Psoas muscle (tissue), 8 donors: ENCODE measurements around the gene SPRED2. TPM values are rescaled to one million over a fixed set of nuclear protein-coding genes. Genes with fewer than 3 reads are reported as not detected.

Experiments used
- ATAC-seq, 4 donors: fragments of 200-7000 bp; cut with Tn5 transposase; one replicate each; pipeline ENCODE4 v1.9.1; 2020; ENCODE audit warnings: moderate library complexity in 3 of 4, mild to moderate bottlenecking in 2 of 4
- DNase-seq, 2 donors: peaks; one replicate each; pipeline ENCODE4 v3.0.0-alpha.2; 2020
- H3K27ac ChIP-seq: fragments of 200-600 bp; one replicate; pipeline ENCODE4 v1.8.0; 2022
- H3K27me3 ChIP-seq, 3 donors: fragments of 200-600 bp in 1 of 3; one replicate each; pipeline versions ENCODE4 v1.6.1 to v1.8.0; 2013 to 2022; ENCODE audit warnings: low read length in 2 of 3, mild to moderate bottlenecking in 2 of 3, moderate library complexity in 1 of 3; ENCODE audit not compliant: insufficient read depth in 3 of 3
- H3K36me3 ChIP-seq, 2 donors: fragments of 200-600 bp in 1 of 2; one replicate each; pipeline versions ENCODE4 v1.6.1 to v1.8.0; 2013 to 2022; ENCODE audit warnings: low read depth in 1 of 2, mild to moderate bottlenecking in 1 of 2, moderate library complexity in 1 of 2; ENCODE audit not compliant: insufficient read depth in 1 of 2
- H3K4me1 ChIP-seq: fragments of 200-600 bp; one replicate; pipeline ENCODE4 v1.8.0; 2022
- H3K4me3 ChIP-seq: fragments of 200-600 bp; one replicate; pipeline ENCODE4 v1.8.0; 2022; ENCODE audit warnings: mild to moderate bottlenecking
- H3K9me3 ChIP-seq: fragments of 200-600 bp; one replicate; pipeline ENCODE4 v1.8.0; 2022
- WGBS, 3 donors: extraction: QIAGEN DNeasy Blood & Tissue Kit; methylation state at CpG; one replicate each; pipeline versions ENCODE4 v1.1.6 to v1.1.7; 2013; 5-methylcytosine and 5-hydroxymethylcytosine counted together
- intact Hi-C, 2 donors: fragments of 100-400 bp; cut with DNase I; formaldehyde crosslinking; loops; one replicate each; pipeline versions ENCODE4 v1.11.0 to v1.14.2; 2022
- polyA plus RNA-seq, 3 donors: library from polyadenylated mRNA; stranded (reverse); fragments of 200-250 nt; gene quantifications; one replicate each; pipeline ENCODE4 v1.2.3, GENCODE V29; 2013
- total RNA-seq, 4 donors: library from RNA; stranded (reverse); fragmentation: NEBNext Ultra II Directional in 2 of 4; extraction: Animal tissue kit (Norgen Biotek cat#: 25700) in 2 of 4; gene quantifications; one replicate each; pipeline versions ENCODE4 v1.2.1 to v1.2.4, GENCODE V29; 2021 to 2023
- TF ChIP-seq, protein P1 (sequence below): fragments of 200-600 bp; IDR thresholded peaks from one replicate; pipeline ENCODE4 v1.8.0; 2022; ENCODE audit warnings: antibody characterized with exemption
- donor health status: healthy with polysubstance abuse.
- donor health status: DM: no; HTN: no; CAD: no; lungs with moderate emphysema.
- donor health status: Bipolar disorder and iron deficiency.
- donor health status: healthy.
- donor health status: DM: yes; HTN: yes; CAD: no.
- donor health status: DM: no; HTN: no; CAD: no.
- donor health status: DM: no; HTN: no; CAD: no.
- donor health status: DM: yes; HTN: yes; CAD: no.

The SPRED2 gene
- total and polyA plus RNA-seq, 7 donors = 3.8 to 16.9 (median 8.5) TPM

DNA sequence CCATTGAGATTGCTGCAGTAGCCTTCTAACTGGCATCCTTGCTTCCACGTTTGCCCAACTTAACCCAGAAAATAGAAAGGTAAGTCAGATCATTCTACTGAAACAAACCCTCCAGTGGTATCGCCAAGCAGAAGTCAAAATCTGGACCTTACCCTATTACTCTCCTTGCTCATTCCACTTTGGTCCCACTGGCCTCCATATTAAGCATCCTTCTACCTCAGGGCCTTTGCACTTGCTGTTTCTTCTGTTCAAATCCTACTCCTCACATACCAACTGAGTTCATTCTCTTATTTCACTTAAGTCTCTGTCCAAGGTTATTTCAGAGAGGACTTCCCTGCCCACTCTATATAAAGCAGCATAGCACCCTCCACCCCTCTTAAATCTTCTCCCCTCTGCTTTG, 84.5 kb downstream of the SPRED2 start:
- Histone ChIP-seq H3K36me3 (no peaks in the 10 kb centered on the region), H3K27ac (no peak overlapping the region), H3K27me3 (no peaks in the 10 kb centered on the region), H3K9me3 (no peaks in the 10 kb centered on the region), H3K4me1 (peaks cover 19% of the 10 kb centered on the region), H3K4me3 (no peak overlapping the region)
- TF ChIP-seq, protein P1, sequence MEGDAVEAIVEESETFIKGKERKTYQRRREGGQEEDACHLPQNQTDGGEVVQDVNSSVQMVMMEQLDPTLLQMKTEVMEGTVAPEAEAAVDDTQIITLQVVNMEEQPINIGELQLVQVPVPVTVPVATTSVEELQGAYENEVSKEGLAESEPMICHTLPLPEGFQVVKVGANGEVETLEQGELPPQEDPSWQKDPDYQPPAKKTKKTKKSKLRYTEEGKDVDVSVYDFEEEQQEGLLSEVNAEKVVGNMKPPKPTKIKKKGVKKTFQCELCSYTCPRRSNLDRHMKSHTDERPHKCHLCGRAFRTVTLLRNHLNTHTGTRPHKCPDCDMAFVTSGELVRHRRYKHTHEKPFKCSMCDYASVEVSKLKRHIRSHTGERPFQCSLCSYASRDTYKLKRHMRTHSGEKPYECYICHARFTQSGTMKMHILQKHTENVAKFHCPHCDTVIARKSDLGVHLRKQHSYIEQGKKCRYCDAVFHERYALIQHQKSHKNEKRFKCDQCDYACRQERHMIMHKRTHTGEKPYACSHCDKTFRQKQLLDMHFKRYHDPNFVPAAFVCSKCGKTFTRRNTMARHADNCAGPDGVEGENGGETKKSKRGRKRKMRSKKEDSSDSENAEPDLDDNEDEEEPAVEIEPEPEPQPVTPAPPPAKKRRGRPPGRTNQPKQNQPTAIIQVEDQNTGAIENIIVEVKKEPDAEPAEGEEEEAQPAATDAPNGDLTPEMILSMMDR = no peak
- 99 to 100% (median 100%) methylated on average over 2 of the region's 2 CpGs for WGBS, 3 donors
- ATAC-seq = no peak
- DNase-seq = no peak
- intact Hi-C loops = loop anchor here in 1 of 2 donors (2.0 kb wide), 1 partner anchor 49 kb away; no protein-coding TSS in a partner anchor

DNA sequence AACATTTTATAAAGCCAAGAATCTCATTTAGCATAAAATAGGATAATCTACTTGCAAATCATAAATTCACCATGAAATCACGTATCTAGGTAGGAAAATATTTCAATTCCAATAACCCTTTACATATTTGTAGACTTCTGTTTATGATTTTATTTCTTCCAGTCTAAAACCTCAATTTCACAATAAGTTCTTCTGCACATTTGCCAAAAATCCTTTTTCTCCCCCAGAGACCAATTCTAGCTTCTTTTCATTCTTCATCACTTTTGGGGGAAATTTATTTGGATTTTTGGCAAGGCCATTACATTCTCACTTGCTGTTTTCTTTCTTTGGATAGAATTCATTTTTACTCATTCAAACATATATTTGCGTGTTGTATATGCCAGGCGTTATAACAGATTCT, 86.8 kb downstream of the SPRED2 start:
- no peak overlapping the region for H3K27ac ChIP-seq
- H3K4me3 ChIP-seq = no peak overlapping the region
- no peaks in the 10 kb centered on the region for H3K27me3 ChIP-seq
- no peak for DNase-seq
- no peaks in the 10 kb centered on the region for H3K9me3 ChIP-seq
- H3K4me1 ChIP-seq = peaks cover 11% of the 10 kb centered on the region
- 67 to 79% (median 71%) methylated on average over 3 of the region's 3 CpGs for WGBS, 3 donors
- H3K36me3 ChIP-seq = no peaks in the 10 kb centered on the region
- ATAC-seq = no peak
- intact Hi-C loops = loop anchor here in 1 of 2 donors (2.0 kb wide), 1 partner anchor 51 kb away; no protein-coding TSS in a partner anchor
- TF ChIP-seq, protein P1 = no peak

DNA sequence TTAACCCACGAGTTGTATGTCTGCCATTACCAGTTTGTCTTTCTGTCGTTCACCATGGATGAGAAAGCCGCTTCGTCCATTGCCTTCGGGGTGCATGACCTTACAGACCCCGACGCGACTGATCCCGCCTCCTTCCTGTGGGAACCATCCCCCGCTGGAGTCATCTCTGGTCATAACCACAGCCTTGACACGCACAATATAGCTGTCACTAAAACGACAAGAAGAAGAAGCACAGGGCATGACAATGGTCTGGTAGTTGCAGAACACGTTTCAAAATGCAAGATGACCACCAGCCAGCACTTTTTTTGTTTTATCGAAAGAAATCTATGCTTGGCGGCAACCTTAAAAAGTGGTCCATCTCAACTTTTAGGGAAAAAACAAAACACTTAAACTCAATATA, 87.7 kb downstream of the SPRED2 start:
- no peak for DNase-seq
- intact Hi-C loops = no loop called here
- no peaks in the 10 kb centered on the region for H3K27me3 ChIP-seq
- H3K9me3 ChIP-seq = no peaks in the 10 kb centered on the region
- H3K4me1 ChIP-seq = peaks cover 2% of the 10 kb centered on the region
- 77 to 80% (median 79%) methylated on average over 15 of the region's 15 CpGs for WGBS, 3 donors
- H3K36me3 ChIP-seq = no peaks in the 10 kb centered on the region
- no peak overlapping the region for H3K4me3 ChIP-seq
- TF ChIP-seq, protein P1 = no peak
- ATAC-seq = no peak
- no peak overlapping the region for H3K27ac ChIP-seq

DNA sequence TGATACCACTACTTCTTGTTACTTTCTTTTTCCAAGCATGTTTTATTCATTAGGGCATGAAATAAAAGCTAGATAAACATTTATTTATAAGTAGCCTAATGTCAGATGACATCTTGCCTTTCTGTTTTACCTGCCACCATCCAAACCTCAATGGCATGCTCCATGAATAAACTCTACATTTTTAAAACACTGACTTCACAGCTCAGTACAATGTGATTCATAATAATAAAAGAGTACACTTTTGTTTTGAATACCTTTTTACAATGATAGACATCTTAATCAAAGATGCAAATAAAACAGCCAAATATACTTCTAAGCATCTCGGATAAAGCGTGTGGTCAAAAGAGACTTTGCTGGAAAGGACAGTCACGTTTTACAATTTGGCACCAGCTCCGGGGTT, 88.2 kb downstream of the SPRED2 start:
- H3K27ac ChIP-seq = no peak overlapping the region

DNA sequence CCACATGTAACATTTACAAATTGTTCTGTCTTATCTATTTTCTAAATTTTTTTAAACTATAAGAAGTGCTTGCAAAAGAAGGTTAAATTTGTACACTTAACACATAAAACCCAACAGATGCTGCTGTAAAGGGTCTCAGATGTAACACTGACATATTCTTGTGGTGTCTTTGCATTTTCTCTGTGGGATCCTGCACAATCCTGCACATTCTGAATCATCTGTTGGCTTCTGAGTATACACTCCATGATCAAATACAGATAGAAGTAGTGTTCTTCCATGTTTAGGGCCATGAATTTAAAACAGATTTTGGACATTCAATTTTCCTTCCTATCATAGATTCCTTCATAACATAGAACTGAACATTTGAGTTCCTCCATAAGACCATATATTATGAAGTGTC, 89.0 kb downstream of the SPRED2 start:
- Histone ChIP-seq H3K27ac (no peak overlapping the region), H3K27me3 (no peaks in the 10 kb centered on the region), H3K4me1 (no peaks in the 10 kb centered on the region), H3K9me3 (no peaks in the 10 kb centered on the region), H3K36me3 (no peaks in the 10 kb centered on the region), H3K4me3 (no peak overlapping the region)
- ATAC-seq (no peak), DNase-seq (no peak)
- TF ChIP-seq, protein P1 = no peak
- intact Hi-C loops = no loop called here

More for the DNA sequence above, 88.2 kb downstream of the SPRED2 start:
- no peaks in the 10 kb centered on the region for H3K9me3 ChIP-seq
- H3K27me3 ChIP-seq = no peaks in the 10 kb centered on the region
- no peak for ATAC-seq
- 79 to 84% (median 80%) methylated on average over 4 of the region's 4 CpGs for WGBS, 3 donors
- no peak overlapping the region for H3K4me3 ChIP-seq
- no peaks in the 10 kb centered on the region for H3K36me3 ChIP-seq
- intact Hi-C loops = no loop called here
- TF ChIP-seq, protein P1 = no peak
- DNase-seq = no peak
- no peaks in the 10 kb centered on the region for H3K4me1 ChIP-seq
